ENCODE measurements around the gene TCP11L2. TPM values are rescaled to one million over a fixed set of nuclear protein-coding genes. Genes with fewer than 3 reads are reported as not detected.

The TCP11L2 gene
- total RNA-seq, 1 donor from 2014 or later, result 31.6 TPM

DNA sequence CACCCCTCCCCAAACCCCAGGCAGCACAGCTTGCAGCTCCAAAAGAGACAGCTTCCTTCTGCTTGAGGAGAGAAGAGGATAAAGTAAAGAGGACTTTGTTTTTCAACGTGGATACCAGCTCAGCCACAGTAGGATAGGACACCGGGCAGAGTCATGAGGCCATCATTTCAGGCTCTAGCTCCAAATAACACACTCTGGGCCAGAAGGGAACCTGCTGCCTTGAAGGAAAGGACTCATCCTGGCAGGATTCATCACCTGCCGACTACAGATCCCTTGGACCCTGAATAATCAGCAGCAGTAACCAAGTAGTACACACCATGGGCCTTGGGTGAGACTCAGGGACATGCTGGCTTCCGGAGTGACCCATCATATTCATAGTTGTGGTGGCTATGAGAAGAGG lies 44.3 kb upstream of the TCP11L2 start:
- H3K4me3 ChIP-seq (ENCODE audit: low read depth, low read length), result no peak overlapping the region
- no peaks in the 10 kb centered on the region for H3K27me3 ChIP-seq (ENCODE audit: control insufficient read depth, insufficient read depth, low read length)
- DNase-seq (ENCODE audit: low read depth) (no peak), FAIRE-seq (no peak)
- no peaks in the 10 kb centered on the region for H3K36me3 ChIP-seq (ENCODE audit: control insufficient read depth, insufficient read depth, low read length)
- TF ChIP-seq, protein P1, sequence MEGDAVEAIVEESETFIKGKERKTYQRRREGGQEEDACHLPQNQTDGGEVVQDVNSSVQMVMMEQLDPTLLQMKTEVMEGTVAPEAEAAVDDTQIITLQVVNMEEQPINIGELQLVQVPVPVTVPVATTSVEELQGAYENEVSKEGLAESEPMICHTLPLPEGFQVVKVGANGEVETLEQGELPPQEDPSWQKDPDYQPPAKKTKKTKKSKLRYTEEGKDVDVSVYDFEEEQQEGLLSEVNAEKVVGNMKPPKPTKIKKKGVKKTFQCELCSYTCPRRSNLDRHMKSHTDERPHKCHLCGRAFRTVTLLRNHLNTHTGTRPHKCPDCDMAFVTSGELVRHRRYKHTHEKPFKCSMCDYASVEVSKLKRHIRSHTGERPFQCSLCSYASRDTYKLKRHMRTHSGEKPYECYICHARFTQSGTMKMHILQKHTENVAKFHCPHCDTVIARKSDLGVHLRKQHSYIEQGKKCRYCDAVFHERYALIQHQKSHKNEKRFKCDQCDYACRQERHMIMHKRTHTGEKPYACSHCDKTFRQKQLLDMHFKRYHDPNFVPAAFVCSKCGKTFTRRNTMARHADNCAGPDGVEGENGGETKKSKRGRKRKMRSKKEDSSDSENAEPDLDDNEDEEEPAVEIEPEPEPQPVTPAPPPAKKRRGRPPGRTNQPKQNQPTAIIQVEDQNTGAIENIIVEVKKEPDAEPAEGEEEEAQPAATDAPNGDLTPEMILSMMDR (IDR thresholded peaks at IDR 0.05; ENCODE audit: insufficient read depth, low read length, severe bottlenecking), result no peak

DNA sequence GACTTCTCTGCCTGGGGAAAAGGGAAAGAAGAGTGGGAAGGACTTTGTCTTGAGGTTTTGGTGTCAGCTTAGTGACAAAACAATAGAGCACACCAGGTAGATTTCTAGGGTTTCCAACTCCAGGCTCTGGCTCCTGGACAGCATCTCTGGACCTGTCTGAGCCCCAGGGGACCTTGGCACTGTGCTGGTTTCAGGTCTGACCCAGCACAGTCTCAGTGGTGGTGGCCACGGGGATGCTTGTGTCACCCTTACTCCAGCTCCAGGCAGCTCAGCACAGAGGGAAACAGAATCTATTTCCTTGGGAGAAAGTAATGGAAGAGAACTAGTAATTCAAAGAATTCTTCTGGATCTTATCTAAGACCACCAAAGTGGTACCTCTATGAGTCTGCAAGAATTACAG lies 43.6 kb upstream of the TCP11L2 start:
- Histone ChIP-seq H3K27me3 (ENCODE audit: control insufficient read depth, insufficient read depth, low read length) (no peaks in the 10 kb centered on the region), H3K36me3 (ENCODE audit: control insufficient read depth, insufficient read depth, low read length) (no peaks in the 10 kb centered on the region), H3K4me3 (ENCODE audit: low read depth, low read length) (no peak overlapping the region)
- TF ChIP-seq, protein P1 (IDR thresholded peaks at IDR 0.05; ENCODE audit: insufficient read depth, low read length, severe bottlenecking), result no peak
- DNase-seq (ENCODE audit: low read depth) (no peak), FAIRE-seq (no peak)

DNA sequence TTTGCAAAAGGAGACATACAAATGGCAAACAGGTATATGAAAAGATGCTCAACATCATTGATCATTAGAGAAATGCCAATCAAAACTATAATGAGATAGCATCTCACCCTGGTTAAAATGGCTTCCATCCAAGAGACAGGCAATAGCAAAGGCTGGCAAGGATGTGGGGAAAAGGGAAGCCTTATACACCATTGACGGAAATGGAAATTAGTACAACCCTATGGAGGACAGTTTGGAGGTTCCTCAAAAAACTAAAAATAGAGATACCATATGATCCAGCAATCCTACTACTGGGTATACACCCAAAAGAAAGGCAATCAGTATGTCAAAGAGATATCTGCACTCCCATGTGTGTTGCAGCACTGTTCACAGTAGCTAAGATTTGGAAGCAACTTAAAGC lies 37.4 kb upstream of the TCP11L2 start:
- TF ChIP-seq, protein P1 (IDR thresholded peaks at IDR 0.05; ENCODE audit: insufficient read depth, low read length, severe bottlenecking), result no peak
- Histone ChIP-seq H3K36me3 (ENCODE audit: control insufficient read depth, insufficient read depth, low read length) (no peaks in the 10 kb centered on the region), H3K27me3 (ENCODE audit: control insufficient read depth, insufficient read depth, low read length) (no peaks in the 10 kb centered on the region), H3K4me3 (ENCODE audit: low read depth, low read length) (no peak overlapping the region)
- no peak for DNase-seq (ENCODE audit: low read depth)
- FAIRE-seq, result no peak

DNA sequence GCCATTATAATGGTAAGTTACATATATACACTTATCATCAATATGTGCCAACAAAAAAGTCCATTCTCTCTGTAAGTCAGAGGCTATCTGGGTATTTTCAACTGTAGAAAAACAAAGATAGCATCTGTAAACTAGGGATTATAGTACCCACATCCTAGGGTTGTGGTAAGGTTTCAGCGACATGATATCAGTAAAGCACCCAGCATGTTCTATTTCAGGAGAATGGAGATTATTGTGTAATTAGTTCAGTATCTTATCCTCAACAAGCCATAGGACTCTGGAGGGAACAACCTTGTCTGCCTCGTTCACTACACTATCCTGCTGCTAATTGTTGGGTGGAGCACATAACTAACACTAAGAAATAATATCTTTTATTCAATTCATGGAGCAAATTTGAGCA lies 35.0 kb upstream of the TCP11L2 start:
- Histone ChIP-seq H3K4me3 (ENCODE audit: low read depth, low read length) (no peak overlapping the region), H3K36me3 (ENCODE audit: control insufficient read depth, insufficient read depth, low read length) (no peaks in the 10 kb centered on the region), H3K27me3 (ENCODE audit: control insufficient read depth, insufficient read depth, low read length) (no peaks in the 10 kb centered on the region)
- TF ChIP-seq, protein P1 (IDR thresholded peaks at IDR 0.05; ENCODE audit: insufficient read depth, low read length, severe bottlenecking), result no peak
- DNase-seq (ENCODE audit: low read depth), result no peak
- no peak for FAIRE-seq

GRCh38 chr12:106269150-106269771 lies 33.3 kb upstream of the TCP11L2 start:
- H3K36me3 ChIP-seq (ENCODE audit: control insufficient read depth, insufficient read depth, low read length), result no peaks in the 10 kb centered on the region

More at GRCh38 chr12:106269150-106269771, 33.3 kb upstream of the TCP11L2 start:
- no peaks in the 10 kb centered on the region for H3K27me3 ChIP-seq (ENCODE audit: control insufficient read depth, insufficient read depth, low read length)
- FAIRE-seq (peak; percentile 47), DNase-seq (ENCODE audit: low read depth) (no peak)
- TF ChIP-seq, protein P1 (IDR thresholded peaks at IDR 0.05; ENCODE audit: insufficient read depth, low read length, severe bottlenecking), result no peak
- no peak overlapping the region for H3K4me3 ChIP-seq (ENCODE audit: low read depth, low read length)
